IMR-90 (cell line): ENCODE measurements around the gene RFPL4A.

Source experiments
- CEBPB ChIP-seq: IDR thresholded peaks from 2 replicates; pipeline ENCODE4 v1.6.1; 2012; ENCODE audit warnings: low read depth, low read length, improper control_type of control experiment
- CTCF ChIP-seq: conservative IDR thresholded peaks from 2 replicates; pipeline ENCODE4 v1.5.1; 2012; ENCODE audit warnings: mild to moderate bottlenecking, low read depth, low read length, improper control_type of control experiment
- POLR2A ChIP-seq: IDR thresholded peaks from 2 replicates; pipeline ENCODE4 v1.6.1; 2012; ENCODE audit warnings: mild to moderate bottlenecking, low read depth, low read length
- RAD21 ChIP-seq: IDR thresholded peaks from 2 replicates; pipeline ENCODE4 v1.6.1; 2012; ENCODE audit warnings: low read length, improper control_type of control experiment
- RFX5 ChIP-seq: IDR thresholded peaks from 2 replicates; pipeline ENCODE4 v1.8.0; 2012; ENCODE audit warnings: low read depth, mild to moderate bottlenecking, low read length, moderate library complexity
- TF ChIP-seq, protein P1 (sequence below): fragments of 150-350 bp; IDR thresholded peaks from 2 replicates; pipeline ENCODE4 v1.6.1; 2016; ENCODE audit warnings: low read depth, mild to moderate bottlenecking, low read length, moderate library complexity, borderline replicate concordance

- no peak for TF ChIP-seq POLR2A
- TF ChIP-seq CTCF = no peak
- TF ChIP-seq RAD21 = no peak
- TF ChIP-seq, protein P1, sequence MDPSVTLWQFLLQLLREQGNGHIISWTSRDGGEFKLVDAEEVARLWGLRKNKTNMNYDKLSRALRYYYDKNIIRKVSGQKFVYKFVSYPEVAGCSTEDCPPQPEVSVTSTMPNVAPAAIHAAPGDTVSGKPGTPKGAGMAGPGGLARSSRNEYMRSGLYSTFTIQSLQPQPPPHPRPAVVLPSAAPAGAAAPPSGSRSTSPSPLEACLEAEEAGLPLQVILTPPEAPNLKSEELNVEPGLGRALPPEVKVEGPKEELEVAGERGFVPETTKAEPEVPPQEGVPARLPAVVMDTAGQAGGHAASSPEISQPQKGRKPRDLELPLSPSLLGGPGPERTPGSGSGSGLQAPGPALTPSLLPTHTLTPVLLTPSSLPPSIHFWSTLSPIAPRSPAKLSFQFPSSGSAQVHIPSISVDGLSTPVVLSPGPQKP = no peak
- no peak for TF ChIP-seq RFX5
- no peak for TF ChIP-seq CEBPB
Measured at GRCh38 chr19:55811340-55811739, 52.4 kb downstream of the RFPL4A start.
